Spinal cord (tissue), 10 donors: ENCODE measurements around the gene EPN1. TPM values are rescaled to one million over a fixed set of nuclear protein-coding genes. Genes with fewer than 3 reads are reported as not detected.
A peak's percentile ranks its signal among the peaks of the same experiment; 100 is the strongest.

Experiments
- DNase-seq, 6 donors: peaks; one replicate each; pipeline versions ENCODE4 v3.0.0 to v3.0.0-alpha.2; 2013 to 2015; ENCODE audit warnings: low spot score in 6 of 6, low read depth in 4 of 6
- H3K27ac ChIP-seq: one replicate; pipeline ENCODE4 v1.5.1; 2013; ENCODE audit warnings: low read depth, low read length, control low read depth
- H3K27me3 ChIP-seq: one replicate; pipeline ENCODE4 v1.6.1; 2013; ENCODE audit warnings: low read length; ENCODE audit not compliant: control insufficient read depth, insufficient read depth
- H3K36me3 ChIP-seq: one replicate; pipeline ENCODE4 v1.6.1; 2013; ENCODE audit warnings: low read length; ENCODE audit not compliant: control insufficient read depth, insufficient read depth
- H3K4me1 ChIP-seq: one replicate; pipeline ENCODE4 v1.6.1; 2013; ENCODE audit warnings: low read length; ENCODE audit not compliant: control insufficient read depth, insufficient read depth
- H3K4me3 ChIP-seq: one replicate; pipeline ENCODE4 v1.5.1; 2013; ENCODE audit warnings: low read depth, low read length, control low read depth
- H3K9me3 ChIP-seq: one replicate; pipeline ENCODE4 v1.6.1; 2013; ENCODE audit warnings: low read length; ENCODE audit not compliant: control insufficient read depth, insufficient read depth
- WGBS: methylation state at CpG from one replicate; pipeline ENCODE4 v1.1.5; 2013; ENCODE audit warnings: missing lambda C conversion rate; ENCODE audit not compliant: insufficient coverage; 5-methylcytosine and 5-hydroxymethylcytosine counted together
- polyA plus RNA-seq, 2 donors: library from polyadenylated mRNA; unstranded; fragments of 120-200 nt; gene quantifications; one replicate each; pipeline ENCODE4 v1.2.1, GENCODE V29; 2013; ENCODE audit not compliant: insufficient read length in 2 of 2
- total RNA-seq, 2 donors: library from RNA; depleted of rRNA in 1 of 2; stranded (reverse); fragments of 120-200 nt in 1 of 2; fragments of >200 nt in 1 of 2; gene quantifications; one replicate each; pipeline versions ENCODE4 v1.2.3 to v1.2.4, GENCODE V29; 2013 to 2014
- donor health status: healthy.

EPN1 gene
- total and polyA plus RNA-seq, 4 donors = 31.3 to 192 (median 111) TPM

DNA sequence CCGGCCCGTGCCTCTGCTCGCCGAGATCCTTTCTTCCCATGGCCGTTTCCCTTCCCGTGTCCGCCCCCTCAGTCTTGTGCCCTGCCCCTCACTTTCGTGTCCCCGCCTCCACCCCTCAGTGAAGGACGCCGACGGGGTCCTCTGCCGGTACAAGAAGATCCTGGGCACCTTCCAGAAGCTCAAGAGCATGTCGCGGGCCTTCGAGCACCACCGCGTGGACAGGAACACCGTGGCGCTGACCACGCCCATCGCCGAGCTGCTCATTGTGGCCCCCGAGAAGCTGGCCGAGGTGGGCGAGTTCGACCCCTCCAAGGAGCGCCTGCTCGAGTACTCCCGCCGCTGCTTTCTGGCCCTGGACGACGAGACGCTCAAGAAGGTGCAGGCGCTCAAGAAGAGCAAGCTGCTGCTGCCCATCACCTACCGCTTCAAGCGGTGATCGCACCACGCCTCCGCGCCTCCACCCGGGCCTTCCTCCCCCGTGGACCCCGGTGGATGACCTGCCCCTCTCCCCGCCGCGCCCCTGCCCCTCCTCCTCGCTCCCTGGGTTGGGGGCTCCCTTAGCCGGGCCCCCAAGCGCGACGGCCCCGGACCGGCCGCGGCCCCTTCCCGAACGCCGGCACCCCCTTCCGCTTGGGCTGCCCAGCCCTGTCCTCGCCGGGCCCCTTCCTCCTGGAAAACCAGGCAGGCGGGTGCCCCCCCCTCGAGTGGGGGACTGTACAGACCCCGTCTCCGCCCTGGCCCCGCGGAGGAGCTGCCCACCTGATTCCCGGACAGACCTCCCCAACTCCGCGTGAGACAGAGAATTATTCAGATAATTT, 22.5 kb upstream of the EPN1 start:
- no peak for DNase-seq
- H3K4me1 ChIP-seq = peaks cover 42% of the 10 kb centered on the region
- H3K9me3 ChIP-seq = no peaks in the 10 kb centered on the region
- H3K27ac ChIP-seq = no peak overlapping the region
- H3K27me3 ChIP-seq = no peaks in the 10 kb centered on the region
- H3K4me3 ChIP-seq = no peak overlapping the region
- H3K36me3 ChIP-seq = peaks cover 55% of the 10 kb centered on the region
- WGBS = 48% methylated on average over 63 of the region's 71 CpGs

- WGBS = under 1% methylated on average over 57 of the region's 57 CpGs
- Histone ChIP-seq H3K27ac (peak overlapping the region; percentile 99), H3K36me3 (peaks cover 54% of the 10 kb centered on the region), H3K27me3 (no peaks in the 10 kb centered on the region), H3K4me3 (peak overlapping the region; percentile 77), H3K4me1 (peaks cover 40% of the 10 kb centered on the region), H3K9me3 (no peaks in the 10 kb centered on the region)
- DNase-seq = peak; percentile 99 to 100 (median 100)
Observed at GRCh38 chr19:55653651-55654322, 21.2 kb upstream of the EPN1 start.

GRCh38 chr19:55654323-55654867, 20.6 kb upstream of the EPN1 start:
- Histone ChIP-seq H3K9me3 (no peaks in the 10 kb centered on the region), H3K4me3 (peak overlapping the region; percentile 77), H3K27ac (peak overlapping the region; percentile 99), H3K27me3 (no peaks in the 10 kb centered on the region), H3K4me1 (peaks cover 40% of the 10 kb centered on the region), H3K36me3 (peaks cover 54% of the 10 kb centered on the region)
- DNase-seq = peak; percentile 99 to 100 (median 100)
- WGBS = under 1% methylated on average over 52 of the region's 52 CpGs

DNA sequence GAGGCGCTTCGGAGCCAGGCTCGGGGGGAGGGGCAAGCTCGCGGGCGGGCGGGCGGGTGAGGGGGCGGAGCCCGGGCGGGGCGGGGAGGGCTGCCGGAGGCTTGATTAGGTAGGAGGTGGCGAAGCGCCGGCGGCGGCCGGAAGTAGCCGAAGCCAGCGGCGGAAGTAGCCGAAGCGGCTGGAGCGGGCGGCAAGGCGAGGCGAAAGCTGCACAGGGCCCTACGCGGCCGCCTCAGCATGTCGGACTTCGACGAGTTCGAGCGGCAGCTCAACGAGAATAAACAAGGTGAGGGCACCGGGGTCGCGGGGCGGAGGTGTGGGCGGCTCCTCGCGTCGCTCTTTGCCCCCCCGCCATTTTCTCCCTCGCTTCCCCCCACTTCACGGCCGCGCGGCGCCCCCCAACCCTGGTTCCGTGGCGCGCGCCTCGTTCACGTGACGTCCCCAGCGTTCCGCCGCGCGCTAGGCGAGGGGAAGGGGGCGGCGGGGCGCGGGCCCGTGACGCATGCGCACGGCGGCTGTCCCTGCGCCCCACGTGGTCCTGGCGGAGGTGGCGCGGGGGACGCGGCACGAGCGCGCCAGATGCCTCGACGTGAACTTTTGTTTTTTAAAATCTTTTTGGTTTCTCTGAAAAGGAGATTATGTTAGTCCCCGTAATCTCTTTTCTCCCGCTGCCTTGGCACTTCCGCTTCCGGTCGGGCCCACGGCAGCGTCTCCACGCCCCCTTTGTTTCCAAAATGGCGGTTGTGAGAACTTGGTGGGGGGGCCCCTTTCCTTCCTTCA, 20.0 kb upstream of the EPN1 start, which contains the start of gene U2AF2:
Gene U2AF2 (plus strand): TSS at position 168 of the 780 bp plus-strand sequence. CDS start 70 bp downstream, at position 238.
- H3K27ac ChIP-seq = peak within 1 kb of the TSS; percentile 99
- H3K4me3 ChIP-seq = peak within 1 kb of the TSS; percentile 92
- no peaks in the 10 kb centered on the region for H3K9me3 ChIP-seq
- peaks cover 38% of the 10 kb centered on the region for H3K4me1 ChIP-seq
- WGBS = under 1% methylated on average over 89 of the region's 95 CpGs
- peaks cover 54% of the 10 kb centered on the region for H3K36me3 ChIP-seq
- DNase-seq = peak in 5 of 6 donors; percentile 89 to 98 (median 92)
- H3K27me3 ChIP-seq = no peaks in the 10 kb centered on the region

- no peaks in the 10 kb centered on the region for H3K9me3 ChIP-seq
- H3K27me3 ChIP-seq = no peaks in the 10 kb centered on the region
- WGBS = 0% methylated on average over 14 of the region's 19 CpGs
- H3K36me3 ChIP-seq = peaks cover 54% of the 10 kb centered on the region
- H3K4me1 ChIP-seq = peaks cover 37% of the 10 kb centered on the region
- peak overlapping the region; percentile 92 for H3K4me3 ChIP-seq
- H3K27ac ChIP-seq = peak overlapping the region; percentile 99
- DNase-seq = no peak
Observed at GRCh38 chr19:55655648-55656040, 19.4 kb upstream of the EPN1 start.

GRCh38 chr19:55656552-55656951, 18.5 kb upstream of the EPN1 start:
- Histone ChIP-seq H3K9me3 (no peaks in the 10 kb centered on the region), H3K36me3 (peaks cover 54% of the 10 kb centered on the region), H3K4me1 (peaks cover 37% of the 10 kb centered on the region), H3K27me3 (no peaks in the 10 kb centered on the region), H3K4me3 (no peak overlapping the region), H3K27ac (no peak overlapping the region)
- WGBS = 64% methylated on average over 7 of the region's 7 CpGs
- DNase-seq = no peak

DNA sequence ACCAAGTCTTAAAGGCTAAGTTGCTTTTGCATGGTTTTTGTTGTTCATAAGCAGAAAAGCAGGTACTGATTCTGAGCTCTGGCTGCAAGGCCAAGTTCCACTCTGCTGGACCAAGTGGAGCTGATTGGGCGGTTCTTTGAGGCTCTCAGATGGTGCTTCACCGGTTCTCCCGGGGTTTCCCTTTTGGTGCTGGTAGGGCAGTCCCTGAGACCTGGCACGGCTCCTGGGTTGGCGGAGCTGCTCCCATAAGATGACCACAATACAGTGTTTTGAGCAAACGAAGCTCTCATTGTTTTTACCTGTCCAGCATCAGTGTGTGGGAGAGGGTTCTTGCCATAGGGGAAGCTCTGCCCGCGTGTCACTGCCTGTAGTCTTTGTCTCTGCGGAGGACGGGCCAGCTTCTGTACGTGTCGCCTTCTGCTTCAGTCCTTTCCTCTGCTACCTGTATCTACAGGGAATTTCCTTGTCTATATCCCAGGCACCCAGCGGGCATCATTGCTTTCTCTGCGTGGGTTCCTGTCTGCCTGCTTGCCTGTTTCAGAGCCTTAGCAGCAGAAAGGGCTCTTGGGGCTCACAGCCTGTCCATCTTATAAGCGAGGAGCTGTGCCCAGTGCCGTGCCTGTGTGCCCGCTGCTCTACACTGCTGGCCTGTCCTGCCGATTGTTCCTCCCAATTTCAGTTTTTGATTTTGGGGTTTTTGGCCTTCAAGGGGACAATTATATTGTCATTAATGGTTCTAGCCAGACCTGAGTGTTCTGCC, 17.9 kb upstream of the EPN1 start:
- Histone ChIP-seq H3K27me3 (no peaks in the 10 kb centered on the region), H3K36me3 (peaks cover 54% of the 10 kb centered on the region), H3K4me1 (peaks cover 37% of the 10 kb centered on the region), H3K27ac (no peak overlapping the region), H3K4me3 (no peak overlapping the region), H3K9me3 (no peaks in the 10 kb centered on the region)
- WGBS = 72% methylated on average over 18 of the region's 18 CpGs
- no peak for DNase-seq

- H3K4me3 ChIP-seq = no peak overlapping the region
- H3K9me3 ChIP-seq = no peaks in the 10 kb centered on the region
- WGBS = 92% methylated on average over 36 of the region's 37 CpGs
- H3K4me1 ChIP-seq = peaks cover 26% of the 10 kb centered on the region
- H3K36me3 ChIP-seq = peaks cover 61% of the 10 kb centered on the region
- H3K27ac ChIP-seq = no peak overlapping the region
- DNase-seq = no peak
- no peaks in the 10 kb centered on the region for H3K27me3 ChIP-seq
Observed at GRCh38 chr19:55658846-55659459, 16.1 kb upstream of the EPN1 start.
